GM15510 (cell line): Measurements from ENCODE around the gene ATP5ME.
A peak's percentile ranks its signal among the peaks of the same experiment; 100 is the strongest.

ENCODE experiments used
- POLR2A ChIP-seq: IDR thresholded peaks from 3 replicates; pipeline ENCODE4 v1.6.1; 2011; ENCODE audit warnings: borderline replicate concordance; ENCODE audit not compliant: insufficient read length; ENCODE audit errors: extremely low read depth

Gene ATP5ME

GRCh38 chr4:674172-675035 lies at the start of gene ATP5ME, which contains the start of gene MYL5:
TSS of gene ATP5ME (minus strand) at chr4:674276. CDS start at chr4:674247, 29 bp downstream.
TSS of gene MYL5 (plus strand) at chr4:674542. CDS start at chr4:678027, 3,485 bp downstream.
- TF ChIP-seq POLR2A, result peak; percentile 81

GRCh38 chr4:722851-723360 lies 48.8 kb upstream of the ATP5ME start:
- no peak for TF ChIP-seq POLR2A

GRCh38 chr4:722169-722725 lies 48.2 kb upstream of the ATP5ME start:
- no peak for TF ChIP-seq POLR2A

GRCh38 chr4:721261-722168 lies 47.4 kb upstream of the ATP5ME start:
- no peak for TF ChIP-seq POLR2A

- no peak for TF ChIP-seq POLR2A
Observed at GRCh38 chr4:720111-720860, 46.2 kb upstream of the ATP5ME start.

- no peak for TF ChIP-seq POLR2A
Observed at GRCh38 chr4:718460-718859, 44.4 kb upstream of the ATP5ME start.

GRCh38 chr4:717601-718320 lies 43.7 kb upstream of the ATP5ME start:
- no peak for TF ChIP-seq POLR2A

- no peak for TF ChIP-seq POLR2A
Observed at GRCh38 chr4:714087-714486, 40.0 kb upstream of the ATP5ME start.

GRCh38 chr4:712916-713632 lies 39.0 kb upstream of the ATP5ME start:
- no peak for TF ChIP-seq POLR2A

GRCh38 chr4:712093-712492 lies 38.0 kb upstream of the ATP5ME start:
- TF ChIP-seq POLR2A, result no peak

- no peak for TF ChIP-seq POLR2A
Observed at GRCh38 chr4:710916-711315, 36.8 kb upstream of the ATP5ME start.

- no peak for TF ChIP-seq POLR2A
Observed at GRCh38 chr4:710116-710515, 36.0 kb upstream of the ATP5ME start.

GRCh38 chr4:709348-709747 lies 35.3 kb upstream of the ATP5ME start:
- TF ChIP-seq POLR2A, result no peak
